ENCODE measurements around the gene ROR1. TPM values are rescaled to one million over a fixed set of nuclear protein-coding genes. Genes with fewer than 3 reads are reported as not detected.

The ROR1 gene
- total RNA-seq, 1 donor from 2014 or later: 30.3 TPM

DNA sequence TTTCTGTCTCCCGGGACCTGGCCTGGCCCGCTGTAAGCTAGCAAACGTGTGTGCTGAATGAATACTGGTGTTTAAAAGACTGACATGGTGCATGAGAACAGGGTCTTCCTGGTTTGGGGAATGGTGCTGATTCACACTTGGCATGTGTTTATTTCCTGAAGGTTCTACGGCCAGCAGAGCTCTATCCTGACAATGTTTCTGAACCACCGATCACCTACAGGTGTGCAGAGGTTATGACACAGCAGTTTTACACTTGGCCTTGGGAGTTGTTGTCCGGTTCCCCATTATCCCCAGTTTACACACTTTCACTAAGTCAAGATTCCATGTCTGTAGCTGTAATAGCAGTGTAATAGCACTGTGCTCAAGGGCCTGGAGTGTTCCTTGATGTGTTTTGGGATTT is 127.3 kb downstream of the ROR1 start:
- Mint-ChIP-seq H3K4me3 (no peak overlapping the region), H3K27ac (no peak overlapping the region), H3K27me3 (ENCODE audit: insufficient read depth, low read depth) (peaks cover 10% of the 10 kb centered on the region), H3K9me3 (peaks cover 3% of the 10 kb centered on the region), H3K4me1 (peaks cover 28% of the 10 kb centered on the region), H3K36me3 (peaks cover 3% of the 10 kb centered on the region)
- Histone ChIP-seq H3K79me2 (ENCODE audit: low read depth) (peaks cover 89% of the 10 kb centered on the region), H3K36me3 (no peaks in the 10 kb centered on the region), H3K4me1 (peaks cover 18% of the 10 kb centered on the region), H3F3A (ENCODE audit: low read depth) (peaks cover 13% of the 10 kb centered on the region), H3K9ac (no peak overlapping the region), H3K27ac (no peak overlapping the region), H3K4me3 (no peak overlapping the region), H3K27me3 (no peaks in the 10 kb centered on the region), H3K4me2 (no peak overlapping the region), H4K20me1 (ENCODE audit: low read depth) (peaks cover 47% of the 10 kb centered on the region), H3K9me3 (ENCODE audit: low read depth) (no peaks in the 10 kb centered on the region), H2AFZ (replicated peaks) (no peak overlapping the region)
- TF ChIP-seq CTCF (IDR thresholded peaks at IDR 0.05): no peak
- TF ChIP-seq EZH2 (IDR thresholded peaks at IDR 0.05): no peak
- no peak for TF ChIP-seq EZH2phosphoT487 (IDR thresholded peaks at IDR 0.05)
- DNase-seq (ENCODE audit: low spot score): no peak

- Histone ChIP-seq H3K4me2 (no peak overlapping the region), H3K9ac (no peak overlapping the region), H4K20me1 (ENCODE audit: low read depth) (peaks cover 66% of the 10 kb centered on the region), H3K4me1 (peaks cover 28% of the 10 kb centered on the region), H2AFZ (replicated peaks) (no peak overlapping the region), H3K9me3 (ENCODE audit: low read depth) (no peaks in the 10 kb centered on the region), H3K36me3 (no peaks in the 10 kb centered on the region), H3K27me3 (no peaks in the 10 kb centered on the region), H3F3A (ENCODE audit: low read depth) (peaks cover 13% of the 10 kb centered on the region), H3K79me2 (ENCODE audit: low read depth) (peaks cover 89% of the 10 kb centered on the region), H3K4me3 (no peak overlapping the region), H3K27ac (no peak overlapping the region)
- no peak overlapping the region for H3K4me3 Mint-ChIP-seq
- TF ChIP-seq EZH2 (IDR thresholded peaks at IDR 0.05): no peak
- no peak for TF ChIP-seq CTCF (IDR thresholded peaks at IDR 0.05)
- no peak for TF ChIP-seq EZH2phosphoT487 (IDR thresholded peaks at IDR 0.05)
- no peaks in the 10 kb centered on the region for H3K36me3 Mint-ChIP-seq
- no peak overlapping the region for H3K27ac Mint-ChIP-seq
- DNase-seq (ENCODE audit: low spot score): no peak
- no peaks in the 10 kb centered on the region for H3K9me3 Mint-ChIP-seq
- H3K4me1 Mint-ChIP-seq: peaks cover 41% of the 10 kb centered on the region
- H3K27me3 Mint-ChIP-seq (ENCODE audit: insufficient read depth, low read depth): peaks cover 10% of the 10 kb centered on the region
These were observed 129.2 kb downstream of the ROR1 start for GRCh38 chr1:63902844-63903589.

- H3K36me3 Mint-ChIP-seq: no peaks in the 10 kb centered on the region
- Histone ChIP-seq H3K36me3 (no peaks in the 10 kb centered on the region), H3K79me2 (ENCODE audit: low read depth) (peaks cover 91% of the 10 kb centered on the region), H3K4me1 (peaks cover 28% of the 10 kb centered on the region), H3F3A (ENCODE audit: low read depth) (peaks cover 13% of the 10 kb centered on the region), H3K27me3 (no peaks in the 10 kb centered on the region), H4K20me1 (ENCODE audit: low read depth) (peaks cover 74% of the 10 kb centered on the region), H3K4me3 (no peak overlapping the region), H3K27ac (no peak overlapping the region), H2AFZ (replicated peaks) (no peak overlapping the region), H3K9me3 (ENCODE audit: low read depth) (no peaks in the 10 kb centered on the region), H3K4me2 (peak overlapping the region; percentile 57), H3K9ac (no peak overlapping the region)
- TF ChIP-seq EZH2phosphoT487 (IDR thresholded peaks at IDR 0.05): no peak
- no peak for TF ChIP-seq EZH2 (IDR thresholded peaks at IDR 0.05)
- no peak for TF ChIP-seq CTCF (IDR thresholded peaks at IDR 0.05)
- H3K27ac Mint-ChIP-seq: no peak overlapping the region
- no peak overlapping the region for H3K4me3 Mint-ChIP-seq
- no peak for DNase-seq (ENCODE audit: low spot score)
- H3K4me1 Mint-ChIP-seq: peaks cover 38% of the 10 kb centered on the region
- H3K9me3 Mint-ChIP-seq: no peaks in the 10 kb centered on the region
- peaks cover 13% of the 10 kb centered on the region for H3K27me3 Mint-ChIP-seq (ENCODE audit: insufficient read depth, low read depth)
These were observed 130.3 kb downstream of the ROR1 start for GRCh38 chr1:63903947-63904610.

Measured in neural progenitor cell (in vitro differentiated cells).